Embryonic facial prominence (tissue), 1 donor: ENCODE results near the gene EGFR.
A peak's percentile ranks its signal among the peaks of the same experiment; 100 is the strongest.

Source experiments
- DNase-seq: peaks from one replicate; pipeline ENCODE4 v3.0.0-alpha.2; 2016; ENCODE audit errors: extremely low spot score

Gene EGFR

DNA sequence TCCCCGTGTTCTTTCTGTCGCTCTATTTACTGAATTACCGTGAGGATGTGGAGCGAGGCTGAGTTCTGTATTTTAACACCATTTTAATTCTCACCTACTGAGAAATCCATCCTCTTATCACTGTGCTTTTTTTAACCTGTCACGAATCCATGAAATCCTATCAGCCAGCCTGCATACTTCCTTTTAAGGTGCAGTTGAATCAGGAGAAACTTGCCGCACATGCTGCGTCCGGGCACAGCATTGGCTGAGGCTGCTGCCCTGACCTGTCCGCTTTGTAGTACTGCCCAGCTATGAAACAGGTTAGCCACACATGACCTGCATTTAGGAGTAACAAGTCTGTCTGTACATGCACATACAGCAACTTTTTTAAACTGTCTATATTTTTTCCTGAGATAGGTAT lies 82.5 kb downstream of the EGFR start:
- no peak for DNase-seq

GRCh38 chr7:55104123-55104522 lies 85.3 kb downstream of the EGFR start:
- no peak for DNase-seq

- no peak for DNase-seq
Measured at GRCh38 chr7:55104712-55105433, 86.1 kb downstream of the EGFR start.

- DNase-seq: no peak
Measured at GRCh38 chr7:55105952-55106351, 87.1 kb downstream of the EGFR start.

- no peak for DNase-seq
Measured at GRCh38 chr7:55107946-55108345, 89.1 kb downstream of the EGFR start.

DNA sequence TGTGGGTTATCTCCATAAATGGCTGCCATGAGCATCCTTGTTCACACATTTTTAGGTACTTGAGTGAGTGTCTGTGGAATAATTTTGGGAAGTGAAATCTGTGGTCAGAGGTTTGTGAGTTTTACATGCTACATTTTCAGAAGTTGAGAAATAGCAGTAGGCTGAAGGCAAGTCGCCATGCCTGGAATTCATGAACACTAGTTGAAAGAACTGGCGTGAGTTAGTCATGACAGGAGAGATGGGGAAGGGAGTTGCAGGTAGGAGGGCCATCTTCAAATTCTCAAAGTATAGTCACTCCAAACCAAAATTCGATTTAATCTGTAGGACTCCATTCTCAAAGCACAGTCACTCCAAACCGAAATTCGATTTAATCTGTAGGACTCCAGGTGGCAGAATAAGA lies 89.6 kb downstream of the EGFR start:
- DNase-seq: no peak

DNA sequence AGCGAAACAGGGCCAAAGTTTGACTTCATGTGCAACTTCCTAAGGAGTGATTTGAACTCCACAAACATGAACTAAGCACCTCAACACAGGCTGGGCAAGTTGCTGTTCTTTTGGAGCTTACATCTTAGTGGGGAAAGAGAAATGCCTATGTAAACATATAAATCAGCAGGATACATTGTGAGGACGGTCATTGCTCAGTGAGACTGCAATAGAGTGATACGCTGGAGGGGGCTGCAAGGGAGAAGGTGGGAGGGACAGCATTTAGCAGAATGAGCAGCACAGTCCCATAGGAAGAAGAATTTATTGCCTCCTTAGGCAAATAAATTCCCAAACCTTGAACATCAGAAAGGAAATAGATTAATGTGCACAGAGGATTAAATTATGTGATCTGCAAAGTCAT lies 90.0 kb downstream of the EGFR start:
- DNase-seq: no peak

DNA sequence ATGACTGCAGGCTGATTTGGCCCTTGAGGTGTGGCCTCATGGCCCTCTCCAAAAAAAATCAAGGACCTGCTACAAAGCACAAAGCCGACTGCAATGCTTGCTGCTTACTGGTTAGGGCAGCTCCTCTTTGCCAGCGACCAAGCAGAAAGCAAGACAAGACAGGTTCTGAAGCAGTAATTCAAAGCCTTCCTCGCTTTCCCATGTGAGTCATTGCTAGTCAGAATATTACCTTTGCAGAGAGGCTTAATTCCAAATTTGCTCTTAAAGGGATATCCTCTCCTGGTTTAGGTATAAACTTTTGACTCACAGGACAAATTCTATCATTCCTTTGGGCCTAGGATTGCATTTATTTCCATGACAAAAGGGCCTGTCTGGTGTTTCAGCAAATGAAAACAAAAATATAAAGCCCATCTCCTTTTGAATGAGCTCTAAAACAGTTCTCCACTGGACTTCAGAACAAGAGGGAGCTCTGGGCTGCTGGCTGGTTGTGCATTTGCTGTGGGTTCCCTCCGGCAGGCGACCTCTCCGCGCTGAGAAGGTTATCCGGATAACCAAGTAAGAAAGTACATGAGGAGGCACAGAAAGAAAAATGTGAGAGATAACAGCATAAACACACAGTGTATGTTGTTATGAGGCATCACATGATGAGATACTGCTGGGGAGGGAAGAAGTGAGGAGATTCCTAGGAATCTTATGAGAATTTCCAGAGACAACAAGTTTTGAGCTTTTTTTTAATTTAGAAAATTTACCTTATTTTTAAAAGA lies 90.8 kb downstream of the EGFR start:
- DNase-seq: no peak

DNA sequence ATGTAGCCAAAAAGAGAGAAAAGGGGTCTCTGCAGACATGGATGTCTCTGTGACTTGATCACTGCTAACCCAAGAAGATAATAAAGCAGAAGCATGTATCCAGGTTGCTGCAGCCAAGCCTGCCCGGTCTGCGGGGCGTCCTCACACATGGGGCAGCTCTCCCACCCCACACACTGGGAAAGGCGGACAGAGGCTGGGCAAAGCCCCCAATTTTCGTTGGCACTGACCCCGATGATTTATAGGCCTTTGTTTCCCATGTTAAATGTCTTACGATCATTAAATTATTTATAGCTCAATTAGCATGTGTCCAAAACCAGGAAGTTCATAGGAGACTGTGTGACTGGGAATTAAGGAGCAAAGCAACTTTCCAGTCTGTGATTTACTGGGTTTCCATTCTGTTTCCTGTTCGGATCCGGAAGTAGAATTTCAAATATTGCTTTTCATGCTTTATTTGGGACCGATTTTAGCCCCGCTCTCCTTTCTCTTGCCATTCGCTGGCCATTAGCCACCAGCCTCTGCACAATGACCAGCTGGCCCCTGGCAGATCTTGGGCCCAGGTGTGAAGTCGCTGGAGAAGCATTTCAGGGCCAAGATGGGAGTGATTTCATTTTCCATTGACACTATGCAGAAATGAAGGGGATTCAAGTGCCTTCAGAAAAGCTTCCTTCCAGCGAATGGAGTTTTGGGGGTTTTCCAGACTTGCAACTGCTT lies 91.6 kb downstream of the EGFR start:
- DNase-seq: no peak

- DNase-seq: peak; percentile 76
Measured at GRCh38 chr7:55110993-55111361, 92.2 kb downstream of the EGFR start.

- no peak for DNase-seq
Measured at GRCh38 chr7:55112056-55112455, 93.2 kb downstream of the EGFR start.

- DNase-seq: no peak
Measured at GRCh38 chr7:55113760-55114540, 95.1 kb downstream of the EGFR start.

- DNase-seq: no peak
Measured at GRCh38 chr7:55117286-55117685, 98.5 kb downstream of the EGFR start.

- no peak for DNase-seq
Measured at GRCh38 chr7:55118426-55118825, 99.6 kb downstream of the EGFR start.

DNA sequence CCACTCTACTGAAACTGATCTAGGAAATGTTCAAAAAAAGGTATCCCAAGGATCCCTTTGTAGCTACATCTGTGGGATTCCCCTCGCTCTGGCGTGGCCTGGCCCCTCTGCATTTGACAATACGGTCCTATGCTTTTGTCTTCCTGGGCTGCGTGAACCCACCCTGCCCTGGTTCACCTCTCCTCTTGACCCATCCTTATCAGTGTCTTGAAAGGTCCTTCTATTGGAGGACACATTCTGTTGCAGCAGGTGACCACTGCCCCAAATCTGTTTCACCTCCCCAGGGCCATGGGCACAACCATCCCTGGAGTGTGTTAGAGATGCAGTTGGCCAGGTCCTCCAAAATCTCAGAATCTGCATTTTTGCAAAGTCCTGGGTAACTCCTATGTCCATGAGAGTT lies 100.8 kb downstream of the EGFR start:
- DNase-seq: no peak

- DNase-seq: no peak
Measured at GRCh38 chr7:55120074-55120473, 101.3 kb downstream of the EGFR start.

GRCh38 chr7:55120501-55121198 lies 101.8 kb downstream of the EGFR start:
- no peak for DNase-seq

GRCh38 chr7:55121249-55121648 lies 102.4 kb downstream of the EGFR start:
- no peak for DNase-seq

- no peak for DNase-seq
Measured at GRCh38 chr7:55122263-55122662, 103.4 kb downstream of the EGFR start.

GRCh38 chr7:55124989-55125875 lies 106.4 kb downstream of the EGFR start:
- DNase-seq: no peak
